GM12865 (cell line): Measurements from ENCODE around the gene DAPK2.

Experiments
- DNase-seq: peaks from one replicate; pipeline ENCODE4 v3.0.0; 2010; ENCODE audit warnings: low read depth
- H3K4me3 ChIP-seq: 2 replicates; pipeline ENCODE4 v1.5.1; 2011; ENCODE audit warnings: mild to moderate bottlenecking, low read depth, low read length, control low read depth
- TF ChIP-seq, protein P1 (sequence below): IDR thresholded peaks from 2 replicates; pipeline ENCODE4 v1.5.1; 2011; ENCODE audit warnings: low read length, control low read depth, low read depth, inconsistent platforms; ENCODE audit not compliant: insufficient read depth; ENCODE audit errors: missing control alignments

Gene DAPK2

GRCh38 chr15:64004056-64004455 lies 42.2 kb downstream of the DAPK2 start:
- no peak for DNase-seq
- TF ChIP-seq, protein P1, sequence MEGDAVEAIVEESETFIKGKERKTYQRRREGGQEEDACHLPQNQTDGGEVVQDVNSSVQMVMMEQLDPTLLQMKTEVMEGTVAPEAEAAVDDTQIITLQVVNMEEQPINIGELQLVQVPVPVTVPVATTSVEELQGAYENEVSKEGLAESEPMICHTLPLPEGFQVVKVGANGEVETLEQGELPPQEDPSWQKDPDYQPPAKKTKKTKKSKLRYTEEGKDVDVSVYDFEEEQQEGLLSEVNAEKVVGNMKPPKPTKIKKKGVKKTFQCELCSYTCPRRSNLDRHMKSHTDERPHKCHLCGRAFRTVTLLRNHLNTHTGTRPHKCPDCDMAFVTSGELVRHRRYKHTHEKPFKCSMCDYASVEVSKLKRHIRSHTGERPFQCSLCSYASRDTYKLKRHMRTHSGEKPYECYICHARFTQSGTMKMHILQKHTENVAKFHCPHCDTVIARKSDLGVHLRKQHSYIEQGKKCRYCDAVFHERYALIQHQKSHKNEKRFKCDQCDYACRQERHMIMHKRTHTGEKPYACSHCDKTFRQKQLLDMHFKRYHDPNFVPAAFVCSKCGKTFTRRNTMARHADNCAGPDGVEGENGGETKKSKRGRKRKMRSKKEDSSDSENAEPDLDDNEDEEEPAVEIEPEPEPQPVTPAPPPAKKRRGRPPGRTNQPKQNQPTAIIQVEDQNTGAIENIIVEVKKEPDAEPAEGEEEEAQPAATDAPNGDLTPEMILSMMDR: no peak
- no peak overlapping the region for H3K4me3 ChIP-seq

GRCh38 chr15:64003182-64003581 lies 43.1 kb downstream of the DAPK2 start:
- no peak overlapping the region for H3K4me3 ChIP-seq
- no peak for DNase-seq
- TF ChIP-seq, protein P1: no peak

- TF ChIP-seq, protein P1: no peak
- H3K4me3 ChIP-seq: no peak overlapping the region
- DNase-seq: no peak
Observed at GRCh38 chr15:64001148-64001547, 45.1 kb downstream of the DAPK2 start.

GRCh38 chr15:64000183-64000951 lies 45.9 kb downstream of the DAPK2 start:
- H3K4me3 ChIP-seq: no peak overlapping the region
- TF ChIP-seq, protein P1: no peak
- DNase-seq: no peak

- TF ChIP-seq, protein P1: no peak
- no peak overlapping the region for H3K4me3 ChIP-seq
- DNase-seq: peak; percentile 38
Observed at GRCh38 chr15:63999177-63999576, 47.1 kb downstream of the DAPK2 start.

- TF ChIP-seq, protein P1: no peak
- peak; percentile 55 for DNase-seq
- H3K4me3 ChIP-seq: no peak overlapping the region
Observed at GRCh38 chr15:63998489-63998888, 47.8 kb downstream of the DAPK2 start.

GRCh38 chr15:63997715-63998442 lies 48.4 kb downstream of the DAPK2 start:
- H3K4me3 ChIP-seq: no peak overlapping the region
- TF ChIP-seq, protein P1: no peak
- DNase-seq: no peak
